Gastrocnemius medialis (tissue), 4 donors: Measurements from ENCODE around the gene IL12RB1.

Experiments
- POLR2A ChIP-seq, 2 donors: fragments of 450-650 bp; IDR thresholded peaks; one replicate each; pipeline ENCODE4 v1.6.1; 2017; ENCODE audit warnings: antibody characterized with exemption in 2 of 2, mild to moderate bottlenecking in 2 of 2, moderate library complexity in 2 of 2
- TF ChIP-seq, protein P1 (sequence below), 5 experiments: fragments of 450-650 bp in 3 of 5; fragments of 200-600 bp in 2 of 5; sonication (generic) in 2 of 5; IDR thresholded peaks in 4 of 5; conservative IDR thresholded peaks in 1 of 5; 1 replicate in 4 of 5; 2 replicates in 1 of 5; pipeline ENCODE4 v1.5.1; 2016 to 2019; ENCODE audit warnings: antibody characterized with exemption in 5 of 5, mild to moderate bottlenecking in 3 of 5, moderate library complexity in 3 of 5

- TF ChIP-seq, protein P1, sequence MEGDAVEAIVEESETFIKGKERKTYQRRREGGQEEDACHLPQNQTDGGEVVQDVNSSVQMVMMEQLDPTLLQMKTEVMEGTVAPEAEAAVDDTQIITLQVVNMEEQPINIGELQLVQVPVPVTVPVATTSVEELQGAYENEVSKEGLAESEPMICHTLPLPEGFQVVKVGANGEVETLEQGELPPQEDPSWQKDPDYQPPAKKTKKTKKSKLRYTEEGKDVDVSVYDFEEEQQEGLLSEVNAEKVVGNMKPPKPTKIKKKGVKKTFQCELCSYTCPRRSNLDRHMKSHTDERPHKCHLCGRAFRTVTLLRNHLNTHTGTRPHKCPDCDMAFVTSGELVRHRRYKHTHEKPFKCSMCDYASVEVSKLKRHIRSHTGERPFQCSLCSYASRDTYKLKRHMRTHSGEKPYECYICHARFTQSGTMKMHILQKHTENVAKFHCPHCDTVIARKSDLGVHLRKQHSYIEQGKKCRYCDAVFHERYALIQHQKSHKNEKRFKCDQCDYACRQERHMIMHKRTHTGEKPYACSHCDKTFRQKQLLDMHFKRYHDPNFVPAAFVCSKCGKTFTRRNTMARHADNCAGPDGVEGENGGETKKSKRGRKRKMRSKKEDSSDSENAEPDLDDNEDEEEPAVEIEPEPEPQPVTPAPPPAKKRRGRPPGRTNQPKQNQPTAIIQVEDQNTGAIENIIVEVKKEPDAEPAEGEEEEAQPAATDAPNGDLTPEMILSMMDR (IDR thresholded peaks at IDR 0.05 in 4 of 5, conservative IDR thresholded peaks at IDR 0.05 in 1 of 5): no peak
- no peak for TF ChIP-seq POLR2A (IDR thresholded peaks at IDR 0.05)
These were observed 14.5 kb upstream of the IL12RB1 start for GRCh38 chr19:18101268-18101667.
